ENCODE measurements around the gene GABBR2. TPM values are rescaled to one million over a fixed set of nuclear protein-coding genes. Genes with fewer than 3 reads are reported as not detected.
"Not testable (repeated sequence)": the region's sequence is repeated elsewhere in the genome, so short reads cannot be mapped to it uniquely, and the experiment has no call there.

The GABBR2 gene
- total RNA-seq, 1 donor from 2014 or later, result not detected

GRCh38 chr9:98468567-98469239 lies 240.0 kb downstream of the GABBR2 start:
- peak; percentile 36 for ATAC-seq

GRCh38 chr9:98465799-98466198 lies 242.9 kb downstream of the GABBR2 start:
- no peak for ATAC-seq

GRCh38 chr9:98464156-98464690 lies 244.5 kb downstream of the GABBR2 start:
- ATAC-seq, result not testable (repeated sequence)

- no peak for ATAC-seq
Observed at GRCh38 chr9:98462310-98462709, 246.4 kb downstream of the GABBR2 start.

GRCh38 chr9:98460704-98461103 lies 248.0 kb downstream of the GABBR2 start:
- ATAC-seq, result no peak

GRCh38 chr9:98457726-98458370 lies 250.9 kb downstream of the GABBR2 start:
- no peak for ATAC-seq

- ATAC-seq, result no peak
Observed at GRCh38 chr9:98456156-98456613, 252.6 kb downstream of the GABBR2 start.

- ATAC-seq, result peak; percentile 75
Observed at GRCh38 chr9:98455256-98456155, 253.2 kb downstream of the GABBR2 start.

GRCh38 chr9:98453589-98454311 lies 255.0 kb downstream of the GABBR2 start:
- no peak for ATAC-seq

GRCh38 chr9:98451576-98451975 lies 257.2 kb downstream of the GABBR2 start:
- no peak for ATAC-seq

- ATAC-seq, result no peak
Observed at GRCh38 chr9:98450496-98450895, 258.2 kb downstream of the GABBR2 start.

GRCh38 chr9:98449871-98450270 lies 258.9 kb downstream of the GABBR2 start:
- no peak for ATAC-seq

GRCh38 chr9:98445576-98445975 lies 263.2 kb downstream of the GABBR2 start:
- no peak for ATAC-seq

- no peak for ATAC-seq
Observed at GRCh38 chr9:98444601-98445000, 264.1 kb downstream of the GABBR2 start.

GRCh38 chr9:98442541-98442940 lies 266.2 kb downstream of the GABBR2 start:
- no peak for ATAC-seq

GRCh38 chr9:98442114-98442513 lies 266.6 kb downstream of the GABBR2 start:
- no peak for ATAC-seq

GRCh38 chr9:98438666-98439065 lies 270.1 kb downstream of the GABBR2 start:
- ATAC-seq, result no peak

- ATAC-seq, result no peak
Observed at GRCh38 chr9:98437458-98438034, 271.2 kb downstream of the GABBR2 start.

- no peak for ATAC-seq
Observed at GRCh38 chr9:98432960-98433359, 275.8 kb downstream of the GABBR2 start.

GRCh38 chr9:98432134-98432533 lies 276.6 kb downstream of the GABBR2 start:
- ATAC-seq, result no peak

- ATAC-seq, result no peak
Observed at GRCh38 chr9:98430535-98431292, 278.0 kb downstream of the GABBR2 start.
